SK-N-SH (cell line): ENCODE results near the gene CDC42BPG. TPM values are rescaled to one million over a fixed set of nuclear protein-coding genes. Genes with fewer than 3 reads are reported as not detected.
A peak's percentile ranks its signal among the peaks of the same experiment; 100 is the strongest.

ENCODE experiments used
- CTCF ChIA-PET: fragments of 300-600, 350-600 bp; formaldehyde crosslinking; extraction: SDS; loops from one replicate; lab custom pipeline; 2021; lab: Yijun Ruan, JAX
- POLR2A ChIA-PET: fragments of 350-600 bp; sonication (Branson Sonifier 250); formaldehyde crosslinking; extraction: SDS; loops from one replicate; lab custom pipeline; 2020; ENCODE audit warnings: antibody characterized with exemption, inconsistent platforms; lab: Yijun Ruan, JAX
- DNase-seq: peaks from one replicate; pipeline ENCODE4 v3.0.0; 2012
- H2AFZ ChIP-seq: fragments of 200-600 bp; sonication (generic); 2 replicates; pipeline ENCODE4 v1.8.1; 2016; ENCODE audit warnings: antibody characterized with exemption, mild to moderate bottlenecking, low read depth
- H3F3A ChIP-seq: fragments of 200-600 bp; sonication (generic); replicated peaks from 2 replicates; pipeline ENCODE3; 2016; ENCODE audit warnings: antibody characterized with exemption, mild to moderate bottlenecking; ENCODE audit not compliant: insufficient read depth
- H3K27ac ChIP-seq, 2 experiments: fragments of 200-500 bp in 1 of 2; fragments of 200-600 bp in 1 of 2; sonication (Bioruptor generic) in 1 of 2; sonication (generic), shearing (Covaris generic) in 1 of 2; 2 replicates each; pipeline versions ENCODE4 v1.5.1 to v1.6.1; 2014 to 2016; ENCODE audit warnings: low read depth in 2 of 2, inconsistent platforms in 1 of 2, low read length in 1 of 2, mild to moderate bottlenecking in 1 of 2, mixed read lengths in 1 of 2
- H3K27me3 ChIP-seq: fragments of 200-600 bp; sonication (generic), shearing (Covaris generic); 2 replicates; pipeline ENCODE4 v1.6.1; 2016; ENCODE audit warnings: mixed run types; ENCODE audit not compliant: insufficient read depth
- H3K36me3 ChIP-seq, 2 experiments: fragments of 200-500 bp in 1 of 2; fragments of 200-600 bp in 1 of 2; sonication (Bioruptor generic) in 1 of 2; sonication (generic) in 1 of 2; replicated peaks in 1 of 2; 2 replicates each; pipeline versions ENCODE3 to v1.5.1; 2014 to 2016; ENCODE audit warnings: low read length in 1 of 2, mild to moderate bottlenecking in 1 of 2; ENCODE audit not compliant: insufficient read depth in 2 of 2, control insufficient read depth in 1 of 2
- H3K4me1 ChIP-seq, 2 experiments: fragments of 200-500 bp in 1 of 2; fragments of 200-600 bp in 1 of 2; sonication (Bioruptor generic) in 1 of 2; sonication (generic), shearing (Covaris generic) in 1 of 2; 2 replicates each; pipeline versions ENCODE4 v1.5.1 to v1.6.1; 2014 to 2016; ENCODE audit warnings: low read depth in 1 of 2, low read length in 1 of 2, mixed run types in 1 of 2; ENCODE audit not compliant: insufficient read depth in 2 of 2, control insufficient read depth in 1 of 2
- H3K4me2 ChIP-seq: fragments of 200-600 bp; sonication (generic), shearing (Covaris generic); 2 replicates; pipeline ENCODE4 v1.6.1; 2017; ENCODE audit warnings: mixed run types
- H3K4me3 ChIP-seq, 2 experiments: fragments of 200-500 bp in 1 of 2; fragments of 200-600 bp in 1 of 2; sonication (Bioruptor generic) in 1 of 2; sonication (generic), shearing (Covaris generic) in 1 of 2; 2 replicates each; pipeline versions ENCODE4 v1.5.1 to v1.8.1; 2014 to 2016; ENCODE audit warnings: low read depth in 2 of 2, inconsistent platforms in 1 of 2, low read length in 1 of 2, mild to moderate bottlenecking in 1 of 2, mixed read lengths in 1 of 2, moderate library complexity in 1 of 2
- H3K79me2 ChIP-seq: fragments of 200-600 bp; sonication (generic); 2 replicates; pipeline ENCODE4 v1.8.1; 2017; ENCODE audit warnings: mild to moderate bottlenecking; ENCODE audit not compliant: insufficient read depth
- H3K9ac ChIP-seq: fragments of 200-600 bp; sonication (generic); 2 replicates; pipeline ENCODE4 v1.6.1; 2017; ENCODE audit warnings: mixed run types
- H3K9me2 ChIP-seq: fragments of 200-600 bp; sonication (generic); 2 replicates; pipeline ENCODE4 v1.6.1; 2017; ENCODE audit warnings: mixed run types
- H3K9me3 ChIP-seq: fragments of 200-600 bp; sonication (generic); 2 replicates; pipeline ENCODE4 v1.6.1; 2017; ENCODE audit warnings: mixed run types, mild to moderate bottlenecking, moderate library complexity
- H4K20me1 ChIP-seq: fragments of 200-600 bp; sonication (generic); 2 replicates; pipeline ENCODE4 v1.6.1; 2017; ENCODE audit warnings: mild to moderate bottlenecking, mixed run types; ENCODE audit not compliant: insufficient read depth
- CHD2 ChIP-seq: fragments of 150-350 bp; IDR thresholded peaks from 2 replicates; pipeline ENCODE4 v1.6.1; 2018; ENCODE audit warnings: low read length; ENCODE audit not compliant: partially characterized antibody
- FOSL2 ChIP-seq: IDR thresholded peaks from 2 replicates; pipeline ENCODE4 v1.4.0; 2012; ENCODE audit warnings: low read depth, mild to moderate bottlenecking, moderate library complexity, borderline replicate concordance
- FOXJ3 ChIP-seq: sonication (generic); formaldehyde crosslinking; IDR thresholded peaks from 2 replicates; pipeline ENCODE4 v1.5.1; 2020; ENCODE audit warnings: mild to moderate bottlenecking, missing genetic modification reagents
- GABPA ChIP-seq: IDR thresholded peaks from 2 replicates; pipeline ENCODE4 v1.4.0; 2012; ENCODE audit warnings: low read depth, mild to moderate bottlenecking
- GATA2 ChIP-seq: sonication (generic); formaldehyde crosslinking; IDR thresholded peaks from 2 replicates; pipeline ENCODE4 v1.5.0; 2020; ENCODE audit warnings: mild to moderate bottlenecking, missing genetic modification reagents
- MXI1 ChIP-seq: IDR thresholded peaks from 2 replicates; pipeline ENCODE4 v1.6.1; 2012; ENCODE audit warnings: mild to moderate bottlenecking, low read depth, low read length, improper control_type of control experiment
- NFIC ChIP-seq: IDR thresholded peaks from 2 replicates; pipeline ENCODE4 v1.4.0; 2012; ENCODE audit warnings: borderline replicate concordance
- NRF1 ChIP-seq: IDR thresholded peaks from 2 replicates; pipeline ENCODE4 v1.6.1; 2012; ENCODE audit warnings: low read depth, mild to moderate bottlenecking, low read length
- POLR2AphosphoS5 ChIP-seq: IDR thresholded peaks from 2 replicates; pipeline ENCODE4 v1.6.1; 2012; ENCODE audit warnings: low read depth, low read length
- RAD21 ChIP-seq: IDR thresholded peaks from 2 replicates; pipeline ENCODE4 v1.6.1; 2012; ENCODE audit warnings: mild to moderate bottlenecking, low read length
- RCOR1 ChIP-seq: fragments of 150-350 bp; IDR thresholded peaks from 2 replicates; pipeline ENCODE4 v1.6.1; 2017; ENCODE audit warnings: antibody characterized with exemption, low read length
- REST ChIP-seq: IDR thresholded peaks from 2 replicates; pipeline ENCODE4 v1.6.1; 2012; ENCODE audit warnings: mild to moderate bottlenecking, low read depth, low read length, moderate library complexity
- SIN3A ChIP-seq: IDR thresholded peaks from 2 replicates; pipeline ENCODE4 v1.6.1; 2012; ENCODE audit warnings: low read depth, mild to moderate bottlenecking, low read length, moderate library complexity, borderline replicate concordance
- SMC3 ChIP-seq: IDR thresholded peaks from 2 replicates; pipeline ENCODE4 v1.6.1; 2012; ENCODE audit warnings: low read depth, low read length, improper control_type of control experiment
- TAF1 ChIP-seq: IDR thresholded peaks from 2 replicates; pipeline ENCODE4 v1.6.1; 2012; ENCODE audit warnings: low read depth, mild to moderate bottlenecking, low read length, moderate library complexity, borderline replicate concordance
- TCF12 ChIP-seq: IDR thresholded peaks from 2 replicates; pipeline ENCODE4 v1.4.0; 2012
- TEAD4 ChIP-seq: IDR thresholded peaks from 2 replicates; pipeline ENCODE4 v1.4.0; 2012; ENCODE audit warnings: mild to moderate bottlenecking, borderline replicate concordance; ENCODE audit not compliant: insufficient read depth
- ZBTB33 ChIP-seq: IDR thresholded peaks from 2 replicates; pipeline ENCODE4 v1.4.0; 2012; ENCODE audit warnings: low read depth, borderline replicate concordance
- WGBS: methylation state at CpG from one replicate; pipeline ENCODE4 v1.1.6; 2017; ENCODE audit warnings: low lambda C conversion rate; 5-methylcytosine and 5-hydroxymethylcytosine counted together
- polyA plus RNA-seq, 3 experiments: library from polyadenylated mRNA; depleted of rRNA; stranded (reverse); fragments of >200 nt; gene quantifications; 2 replicates each; pipeline ENCODE4 v1.2.3, GENCODE V29; 2012
- TF ChIP-seq, protein P1 (sequence below): IDR thresholded peaks from 2 replicates; pipeline ENCODE4 v1.4.0; 2012; ENCODE audit warnings: low read depth, borderline replicate concordance
- TF ChIP-seq, protein P2 (sequence below): IDR thresholded peaks from 2 replicates; pipeline ENCODE4 v1.4.0; 2012; ENCODE audit warnings: low read depth
- TF ChIP-seq, protein P3 (sequence below): fragments of 200-600 bp; sonication (generic); IDR thresholded peaks from 2 replicates; pipeline ENCODE4 v1.6.1; 2017; ENCODE audit warnings: antibody characterized with exemption, mild to moderate bottlenecking, moderate library complexity

Gene CDC42BPG
- polyA plus RNA-seq, 1 of the 3 experiments (the other 2 are of a cell fraction) = 0.33 TPM

DNA sequence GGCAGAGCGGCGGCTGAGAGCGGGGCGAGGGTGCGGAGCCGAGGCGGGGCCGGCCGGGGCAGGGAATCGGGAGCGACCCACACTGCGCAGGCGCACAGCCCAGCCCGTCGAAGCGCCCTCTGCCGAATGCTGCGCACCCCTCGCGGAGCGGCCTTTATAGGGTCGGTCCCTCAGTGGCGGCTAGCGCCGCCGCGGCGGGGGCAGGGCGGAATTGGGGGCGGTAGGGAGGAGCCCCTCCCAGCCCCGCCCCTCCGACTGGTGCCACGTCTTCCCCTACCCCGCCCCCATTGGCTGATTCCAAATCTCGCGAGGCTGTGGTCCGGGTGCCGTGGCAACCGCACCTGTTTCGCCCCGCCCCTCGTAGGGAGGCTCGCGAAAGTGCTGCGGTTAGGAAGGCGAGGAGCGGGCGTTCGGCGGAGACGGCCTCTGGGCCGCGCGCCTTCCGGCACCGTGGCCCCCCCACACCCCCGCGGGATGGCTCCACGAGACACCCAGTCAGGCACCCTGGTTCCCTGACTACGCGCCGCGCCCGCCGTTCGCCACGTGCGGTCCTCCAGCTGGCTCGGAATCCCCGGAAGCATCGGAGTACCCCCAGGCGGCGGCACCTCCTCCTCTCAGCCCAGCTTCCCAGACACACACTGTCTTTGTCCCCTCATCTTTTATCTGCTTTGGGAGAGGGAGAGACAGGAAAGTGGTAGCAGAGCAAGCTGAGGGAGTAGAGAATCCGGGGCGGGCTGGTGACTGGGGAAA lies 34.2 kb upstream of the CDC42BPG start, which contains the start of gene EHD1:
TSS of gene EHD1 (minus strand) at position 128 of the 750 bp plus-strand sequence. CDS start 157 bp downstream, outside the sequence.
- Histone ChIP-seq H3K27ac (peak within 1 kb of the TSS; percentile 76 to 77), H3K27me3 (no peaks in the 10 kb centered on the region), H3K9ac (peak within 1 kb of the TSS; percentile 89), H3F3A (no peaks in the 10 kb centered on the region), H3K9me2 (no peaks in the 10 kb centered on the region), H3K4me1 (peaks cover 6 to 32% of the 10 kb centered on the region in 2 experiments; a peak in 2 of 4 replicates), H3K9me3 (no peaks in the 10 kb centered on the region), H2AFZ (peak within 1 kb of the TSS; percentile 89), H3K4me3 (peak within 1 kb of the TSS; percentile 95 to 96), H3K36me3 (peaks cover 8% of the 10 kb centered on the region in 2 experiments), H4K20me1 (peaks cover 29% of the 10 kb centered on the region), H3K79me2 (peaks cover 47% of the 10 kb centered on the region), H3K4me2 (peak within 1 kb of the TSS; percentile 98)
- 0% methylated on average over 14 of the region's 75 CpGs for WGBS
- POLR2A ChIA-PET = interaction anchor here (0.9 to 1.7 kb wide), 5 partner anchors 10 to 243 kb away, joined by 4 to 8 read pairs (median 5); partner anchors contain the start of genes FAU, MEN1 and MRPL49
- CTCF ChIA-PET = interaction anchor here (0.6 to 26.7 kb wide), 15 partner anchors 9 to 239 kb away, joined by 3 to 530 read pairs (median 3); partner anchors contain the start of genes ATG2A, CDC42BPG and ZNHIT2
- peak; percentile 100 for DNase-seq
- TF ChIP-seq, protein P1, sequence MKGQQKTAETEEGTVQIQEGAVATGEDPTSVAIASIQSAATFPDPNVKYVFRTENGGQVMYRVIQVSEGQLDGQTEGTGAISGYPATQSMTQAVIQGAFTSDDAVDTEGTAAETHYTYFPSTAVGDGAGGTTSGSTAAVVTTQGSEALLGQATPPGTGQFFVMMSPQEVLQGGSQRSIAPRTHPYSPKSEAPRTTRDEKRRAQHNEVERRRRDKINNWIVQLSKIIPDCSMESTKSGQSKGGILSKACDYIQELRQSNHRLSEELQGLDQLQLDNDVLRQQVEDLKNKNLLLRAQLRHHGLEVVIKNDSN = no peak
- TF ChIP-seq GABPA (no peak), TAF1 (peak; percentile 97), NRF1 (peak; percentile 86), NFIC (no peak), SMC3 (peak; percentile 58), GATA2 (CRISPR knock-in tag) (no peak), REST (peak; percentile 59; the same call in 1 of the 2 replicates), MXI1 (peak; percentile 94), TEAD4 (no peak), SIN3A (peak; percentile 86; the same call in 1 of the 2 replicates), TCF12 (no peak; the same call in 1 of the 2 replicates), FOXJ3 (CRISPR knock-in tag) (peak; percentile 54; the same call in 1 of the 2 replicates), POLR2AphosphoS5 (peak; percentile 96), CHD2 (peak; percentile 99), ZBTB33 (peak; percentile 97), RAD21 (peak; percentile 42; the same call in 1 of the 2 replicates), RCOR1 (peak; percentile 35; the same call in 1 of the 2 replicates), FOSL2 (no peak)
- TF ChIP-seq, protein P2, sequence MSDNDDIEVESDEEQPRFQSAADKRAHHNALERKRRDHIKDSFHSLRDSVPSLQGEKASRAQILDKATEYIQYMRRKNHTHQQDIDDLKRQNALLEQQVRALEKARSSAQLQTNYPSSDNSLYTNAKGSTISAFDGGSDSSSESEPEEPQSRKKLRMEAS = no peak; the same call in 1 of the 2 replicates
- TF ChIP-seq, protein P3, sequence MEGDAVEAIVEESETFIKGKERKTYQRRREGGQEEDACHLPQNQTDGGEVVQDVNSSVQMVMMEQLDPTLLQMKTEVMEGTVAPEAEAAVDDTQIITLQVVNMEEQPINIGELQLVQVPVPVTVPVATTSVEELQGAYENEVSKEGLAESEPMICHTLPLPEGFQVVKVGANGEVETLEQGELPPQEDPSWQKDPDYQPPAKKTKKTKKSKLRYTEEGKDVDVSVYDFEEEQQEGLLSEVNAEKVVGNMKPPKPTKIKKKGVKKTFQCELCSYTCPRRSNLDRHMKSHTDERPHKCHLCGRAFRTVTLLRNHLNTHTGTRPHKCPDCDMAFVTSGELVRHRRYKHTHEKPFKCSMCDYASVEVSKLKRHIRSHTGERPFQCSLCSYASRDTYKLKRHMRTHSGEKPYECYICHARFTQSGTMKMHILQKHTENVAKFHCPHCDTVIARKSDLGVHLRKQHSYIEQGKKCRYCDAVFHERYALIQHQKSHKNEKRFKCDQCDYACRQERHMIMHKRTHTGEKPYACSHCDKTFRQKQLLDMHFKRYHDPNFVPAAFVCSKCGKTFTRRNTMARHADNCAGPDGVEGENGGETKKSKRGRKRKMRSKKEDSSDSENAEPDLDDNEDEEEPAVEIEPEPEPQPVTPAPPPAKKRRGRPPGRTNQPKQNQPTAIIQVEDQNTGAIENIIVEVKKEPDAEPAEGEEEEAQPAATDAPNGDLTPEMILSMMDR = peak; percentile 49
- TF ChIP-seq, all 33 proteins: peak for 13
